ENCODE results near the gene MIS18BP1.

The MIS18BP1 gene

DNA sequence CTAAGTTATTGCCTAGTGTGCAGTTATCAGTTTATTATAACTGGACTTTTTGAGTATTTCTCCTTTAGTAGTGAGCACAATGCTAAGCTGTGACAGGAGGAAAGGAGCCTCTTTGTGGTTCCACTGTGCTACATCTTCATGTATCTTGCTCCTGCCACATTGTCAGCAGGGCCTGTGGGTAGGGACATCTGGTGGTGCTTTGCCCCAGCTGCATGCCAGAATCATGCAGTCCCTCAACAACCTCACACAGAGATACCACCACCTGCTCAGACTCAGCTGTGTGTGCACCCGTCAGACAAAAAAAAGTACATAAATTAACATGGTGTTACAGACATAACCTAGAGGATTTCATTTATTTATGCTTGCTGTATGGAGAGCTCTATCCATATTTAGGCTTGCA lies 51.1 kb downstream of the MIS18BP1 start:
- no peak for TF ChIP-seq LEF1 (IDR thresholded peaks at IDR 0.05; ENCODE audit: borderline replicate concordance)
- no peak for TF ChIP-seq FOXM1 (IDR thresholded peaks at IDR 0.05; ENCODE audit: borderline replicate concordance)
- no peak for TF ChIP-seq SP1 (IDR thresholded peaks at IDR 0.05)
- TF ChIP-seq, protein P1, sequence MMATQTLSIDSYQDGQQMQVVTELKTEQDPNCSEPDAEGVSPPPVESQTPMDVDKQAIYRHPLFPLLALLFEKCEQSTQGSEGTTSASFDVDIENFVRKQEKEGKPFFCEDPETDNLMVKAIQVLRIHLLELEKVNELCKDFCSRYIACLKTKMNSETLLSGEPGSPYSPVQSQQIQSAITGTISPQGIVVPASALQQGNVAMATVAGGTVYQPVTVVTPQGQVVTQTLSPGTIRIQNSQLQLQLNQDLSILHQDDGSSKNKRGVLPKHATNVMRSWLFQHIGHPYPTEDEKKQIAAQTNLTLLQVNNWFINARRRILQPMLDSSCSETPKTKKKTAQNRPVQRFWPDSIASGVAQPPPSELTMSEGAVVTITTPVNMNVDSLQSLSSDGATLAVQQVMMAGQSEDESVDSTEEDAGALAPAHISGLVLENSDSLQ (IDR thresholded peaks at IDR 0.05): no peak
- no peak for TF ChIP-seq ELF4 (IDR thresholded peaks at IDR 0.05)
- no peak for TF ChIP-seq FOXA1 (IDR thresholded peaks at IDR 0.05)
- no peak for TF ChIP-seq CTBP1 (IDR thresholded peaks at IDR 0.05; ENCODE audit: borderline replicate concordance)
- no peak for TF ChIP-seq SUZ12 (IDR thresholded peaks at IDR 0.05)
- no peak for TF ChIP-seq L3MBTL2 (conservative IDR thresholded peaks at IDR 0.05)
- POLR2A ChIA-PET: no interaction called here
- CTCF ChIA-PET: interaction anchor here (0.6 kb wide), 1 partner anchor 10 kb away, joined by 3 read pairs; no protein-coding TSS in a partner anchor
- DNase-seq (ENCODE audit: extremely low spot score): peak; percentile 8

DNA sequence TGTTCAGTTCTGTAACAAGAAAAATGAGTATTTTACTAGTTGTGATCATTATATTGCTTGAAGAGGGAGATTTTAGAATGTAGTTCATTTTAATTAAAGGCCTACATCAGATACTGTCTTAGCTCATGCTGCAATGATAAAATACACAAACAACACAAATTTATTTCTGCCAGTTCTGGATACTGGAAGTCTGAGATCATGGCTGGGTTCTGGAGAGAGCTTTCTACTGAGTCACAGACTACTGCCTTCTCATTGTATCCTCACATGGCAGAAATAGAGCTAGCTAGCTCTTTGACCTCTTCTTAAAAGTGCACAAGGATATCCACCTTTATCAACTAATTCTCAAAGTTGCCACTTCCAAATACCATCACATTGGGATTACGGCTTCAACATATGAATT lies 53.8 kb downstream of the MIS18BP1 start:
- DNase-seq (ENCODE audit: extremely low spot score): no peak
- TF ChIP-seq CTBP1 (IDR thresholded peaks at IDR 0.05; ENCODE audit: borderline replicate concordance) (no peak), SUZ12 (IDR thresholded peaks at IDR 0.05) (no peak), FOXK2 (IDR thresholded peaks at IDR 0.05) (no peak), TARDBP (IDR thresholded peaks at IDR 0.05) (no peak), ARNT (IDR thresholded peaks at IDR 0.05) (no peak), HDGF (IDR thresholded peaks at IDR 0.05; ENCODE audit: borderline replicate concordance) (no peak), LEF1 (IDR thresholded peaks at IDR 0.05; ENCODE audit: borderline replicate concordance) (no peak), FOXA1 (IDR thresholded peaks at IDR 0.05) (no peak), L3MBTL2 (conservative IDR thresholded peaks at IDR 0.05) (no peak), BHLHE40 (IDR thresholded peaks at IDR 0.05; ENCODE audit: borderline replicate concordance) (no peak)
- ChIA-PET POLR2A (no interaction called here), CTCF (no interaction called here)

DNA sequence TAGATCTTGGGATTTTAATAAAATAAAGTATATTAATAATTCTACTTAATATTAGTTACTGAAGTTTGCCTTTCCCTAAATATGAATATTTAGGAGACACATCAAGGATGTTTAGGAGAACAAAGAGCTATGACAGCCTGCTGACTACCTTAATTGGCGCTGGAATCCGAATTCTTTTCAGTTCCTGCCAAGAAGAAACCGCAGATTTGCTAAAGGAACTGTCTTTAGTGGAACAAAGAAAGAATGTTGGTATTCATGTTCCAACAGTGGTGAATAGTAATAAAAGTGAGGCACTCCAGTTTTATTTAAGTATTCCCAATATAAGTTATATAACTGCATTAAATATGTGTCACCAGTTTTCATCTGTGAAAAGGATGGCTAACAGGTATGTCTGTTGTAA lies 54.5 kb downstream of the MIS18BP1 start:
- CTCF ChIA-PET: no interaction called here
- TF ChIP-seq BHLHE40 (IDR thresholded peaks at IDR 0.05; ENCODE audit: borderline replicate concordance): no peak
- no peak for TF ChIP-seq SUZ12 (IDR thresholded peaks at IDR 0.05)
- no peak for TF ChIP-seq HDGF (IDR thresholded peaks at IDR 0.05; ENCODE audit: borderline replicate concordance)
- TF ChIP-seq, protein P1 (IDR thresholded peaks at IDR 0.05): no peak
- TF ChIP-seq SP1 (IDR thresholded peaks at IDR 0.05): no peak
- POLR2A ChIA-PET: no interaction called here
- no peak for DNase-seq (ENCODE audit: extremely low spot score)

DNA sequence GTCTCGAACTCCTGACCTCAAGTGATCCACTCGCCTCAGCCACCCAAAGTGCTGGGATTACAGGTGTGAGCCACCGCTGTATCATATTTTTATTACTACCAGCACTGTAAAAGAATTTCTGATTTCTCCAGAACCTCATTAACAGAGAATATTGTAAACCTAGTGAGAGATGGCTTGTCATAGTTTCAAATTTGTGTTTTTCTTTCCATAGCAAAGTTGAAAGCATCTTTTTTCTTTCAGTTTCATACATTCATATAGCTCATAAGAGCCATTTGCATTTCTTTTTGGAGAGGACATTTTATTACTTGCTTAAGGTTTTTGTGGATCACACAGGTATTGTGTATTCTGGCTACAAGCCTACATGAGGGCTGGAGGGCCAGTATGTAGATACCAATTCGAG lies 58.0 kb downstream of the MIS18BP1 start:
- TF ChIP-seq ARNT (IDR thresholded peaks at IDR 0.05) (no peak), TARDBP (IDR thresholded peaks at IDR 0.05) (no peak), NFRKB (IDR thresholded peaks at IDR 0.05) (no peak), L3MBTL2 (conservative IDR thresholded peaks at IDR 0.05) (no peak), CTBP1 (IDR thresholded peaks at IDR 0.05; ENCODE audit: borderline replicate concordance) (no peak), BHLHE40 (IDR thresholded peaks at IDR 0.05; ENCODE audit: borderline replicate concordance) (no peak), FOXA1 (IDR thresholded peaks at IDR 0.05) (no peak), ELF4 (IDR thresholded peaks at IDR 0.05) (no peak), HDGF (IDR thresholded peaks at IDR 0.05; ENCODE audit: borderline replicate concordance) (no peak), ZNF384 (IDR thresholded peaks at IDR 0.05) (no peak), FOXM1 (IDR thresholded peaks at IDR 0.05; ENCODE audit: borderline replicate concordance) (no peak), SUZ12 (IDR thresholded peaks at IDR 0.05) (no peak), LEF1 (IDR thresholded peaks at IDR 0.05; ENCODE audit: borderline replicate concordance) (no peak), SP1 (IDR thresholded peaks at IDR 0.05) (no peak)
- TF ChIP-seq, protein P1 (IDR thresholded peaks at IDR 0.05): no peak
- no peak for DNase-seq (ENCODE audit: extremely low spot score)
- CTCF ChIA-PET: interaction anchor here (0.6 kb wide), 1 partner anchor 225 kb away, joined by 3 read pairs; no protein-coding TSS in a partner anchor
- POLR2A ChIA-PET: no interaction called here

DNA sequence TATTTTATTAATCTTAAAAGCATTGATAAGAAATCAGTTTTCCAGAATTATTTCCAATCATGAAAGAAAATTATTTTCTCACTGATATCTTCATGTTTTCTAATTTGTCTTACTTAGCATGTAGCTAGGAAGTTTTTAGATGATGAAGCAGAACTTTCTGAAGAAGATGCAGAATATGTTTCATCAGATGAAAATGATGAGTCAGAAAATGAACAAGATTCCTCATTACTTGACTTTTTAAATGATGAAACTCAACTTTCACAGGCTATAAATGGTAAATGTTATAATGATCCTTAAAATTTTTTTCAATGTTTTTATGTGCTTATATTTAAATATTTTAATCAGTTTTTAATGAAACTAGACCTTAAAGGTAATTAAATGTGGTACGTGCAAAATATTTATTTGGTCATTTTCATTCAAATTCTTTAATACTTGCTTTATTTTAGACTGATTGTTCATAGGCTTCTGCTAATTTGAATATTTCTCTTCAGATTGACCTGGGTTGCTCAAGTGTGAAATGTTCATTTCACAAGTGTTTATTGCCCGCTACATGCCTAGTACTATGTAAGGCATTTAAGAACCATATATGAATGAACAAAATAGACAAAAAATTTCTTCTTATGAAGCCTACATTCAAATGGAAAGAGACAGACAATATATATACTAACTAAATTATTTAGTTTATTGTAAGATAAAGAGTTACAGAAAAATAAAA lies 67.7 kb downstream of the MIS18BP1 start:
- CTCF ChIA-PET: no interaction called here
- TF ChIP-seq NFRKB (IDR thresholded peaks at IDR 0.05) (no peak), FOXM1 (IDR thresholded peaks at IDR 0.05; ENCODE audit: borderline replicate concordance) (no peak), BHLHE40 (IDR thresholded peaks at IDR 0.05; ENCODE audit: borderline replicate concordance) (no peak), ZNF384 (IDR thresholded peaks at IDR 0.05) (no peak), CTBP1 (IDR thresholded peaks at IDR 0.05; ENCODE audit: borderline replicate concordance) (no peak)
- POLR2A ChIA-PET: no interaction called here
- no peak for DNase-seq (ENCODE audit: extremely low spot score)

DNA sequence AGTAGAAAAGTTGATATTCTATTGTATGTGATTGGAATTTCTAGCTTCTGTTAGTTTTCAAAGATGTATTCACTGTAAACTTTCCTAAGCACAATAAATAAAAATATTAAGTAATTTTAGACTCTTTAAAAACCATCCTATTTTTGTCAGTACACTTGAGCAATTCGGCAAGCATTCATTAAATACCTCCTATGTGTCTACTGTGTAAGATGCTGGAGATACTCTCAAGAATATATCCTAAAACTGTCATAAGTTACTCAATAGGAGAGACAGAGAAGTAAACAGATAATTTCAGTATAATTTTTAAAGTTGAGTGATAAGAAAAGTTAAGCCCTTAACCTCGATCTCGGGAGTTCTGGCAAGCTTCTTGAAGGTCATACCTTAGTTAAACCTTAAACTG lies 71.2 kb downstream of the MIS18BP1 start:
- CTCF ChIA-PET: no interaction called here
- POLR2A ChIA-PET: no interaction called here
- no peak for DNase-seq (ENCODE audit: extremely low spot score)
- TF ChIP-seq ARNT (IDR thresholded peaks at IDR 0.05) (no peak), ZNF384 (IDR thresholded peaks at IDR 0.05) (no peak), FOXA1 (IDR thresholded peaks at IDR 0.05) (no peak), ELF4 (IDR thresholded peaks at IDR 0.05) (no peak), CTBP1 (IDR thresholded peaks at IDR 0.05; ENCODE audit: borderline replicate concordance) (no peak), L3MBTL2 (conservative IDR thresholded peaks at IDR 0.05) (no peak), BHLHE40 (IDR thresholded peaks at IDR 0.05; ENCODE audit: borderline replicate concordance) (no peak), TARDBP (IDR thresholded peaks at IDR 0.05) (no peak), NFRKB (IDR thresholded peaks at IDR 0.05) (no peak), SP1 (IDR thresholded peaks at IDR 0.05) (no peak)
- TF ChIP-seq, protein P1 (IDR thresholded peaks at IDR 0.05): no peak
